Heart right ventricle (tissue), 16 donors: Measurements from ENCODE around the gene ARMC8. TPM values are rescaled to one million over a fixed set of nuclear protein-coding genes. Genes with fewer than 3 reads are reported as not detected.

Experiments used
- ATAC-seq, 8 donors: fragments of 200-7000 bp; cut with Tn5 transposase; one replicate each; pipeline ENCODE4 v1.9.1; 2020; ENCODE audit warnings: mild to moderate bottlenecking in 8 of 8, moderate library complexity in 8 of 8, moderate number of reproducible peaks in 1 of 8
- DNase-seq, 2 donors: peaks; one replicate each; pipeline ENCODE4 v3.0.0-alpha.2; 2020
- H3K27ac ChIP-seq, 10 donors: fragments of 200-600 bp; sonication (generic) in 2 of 10; one replicate each; pipeline versions ENCODE4 v1.5.0 to v1.8.0; 2020 to 2022; ENCODE audit warnings: mild to moderate bottlenecking in 3 of 10
- H3K27me3 ChIP-seq, 7 donors: fragments of 200-600 bp; one replicate each; pipeline ENCODE4 v1.8.0; 2021 to 2022; ENCODE audit warnings: mild to moderate bottlenecking in 2 of 7
- H3K36me3 ChIP-seq, 9 donors: fragments of 200-600 bp; sonication (generic) in 1 of 9; one replicate each; pipeline versions ENCODE4 v1.5.0 to v1.8.0; 2020 to 2022; ENCODE audit warnings: mild to moderate bottlenecking in 2 of 9
- H3K4me1 ChIP-seq, 9 donors: fragments of 200-600 bp; sonication (generic) in 1 of 9; one replicate each; pipeline versions ENCODE4 v1.5.0 to v1.8.0; 2020 to 2022; ENCODE audit warnings: mild to moderate bottlenecking in 4 of 9
- H3K4me3 ChIP-seq, 10 donors: fragments of 200-600 bp; sonication (generic) in 2 of 10; one replicate each; pipeline versions ENCODE4 v1.5.0 to v1.8.0; 2020 to 2022; ENCODE audit warnings: mild to moderate bottlenecking in 7 of 10, moderate library complexity in 2 of 10
- H3K9me3 ChIP-seq, 11 donors: fragments of 200-600 bp in 10 of 11; sonication (generic) in 2 of 11; one replicate each; pipeline versions ENCODE4 v1.5.0 to v1.8.0; 2013 to 2022; ENCODE audit warnings: mild to moderate bottlenecking in 2 of 11, control low read depth in 1 of 11, moderate library complexity in 1 of 11
- WGBS, 2 donors: extraction: QIAGEN DNeasy Blood & Tissue Kit; methylation state at CpG; one replicate each; pipeline ENCODE4 v1.1.7; 2013; ENCODE audit warnings: inconsistent platforms in 1 of 2; 5-methylcytosine and 5-hydroxymethylcytosine counted together
- intact Hi-C, 10 donors: fragments of 100-400 bp; cut with DNase I; formaldehyde crosslinking; loops; one replicate each; pipeline versions ENCODE4 v1.11.1 to v1.14.2; 2022
- polyA plus RNA-seq, 2 donors: library from polyadenylated mRNA; stranded (reverse); fragments of 200-250 nt; gene quantifications; one replicate each; pipeline ENCODE4 v1.2.3, GENCODE V29; 2013
- total RNA-seq, 10 donors: library from RNA; stranded (reverse); fragmentation: NEBNext Ultra II Directional in 3 of 10; extraction: Animal tissue kit (Norgen Biotek cat#: 25700) in 3 of 10; gene quantifications; one replicate each; pipeline versions ENCODE4 v1.2.1 to v1.2.4, GENCODE V29; 2021 to 2023
- TF ChIP-seq, protein P1 (sequence below), 9 donors: fragments of 200-600 bp; sonication (generic) in 2 of 9; IDR thresholded peaks; one replicate each; pipeline versions ENCODE4 v1.5.0 to v1.8.0; 2021 to 2022; ENCODE audit warnings: antibody characterized with exemption in 9 of 9, mild to moderate bottlenecking in 5 of 9, moderate library complexity in 1 of 9
- donor health status: Arrhythmogenic right ventricular cardiomyopathy.
- donor health status: ischemic (EF 13 %, LVEDD 7.1; RV severe dilation, severe dysfunction).
- donor health status: healthy with polysubstance abuse.
- donor health status: DM: no; HTN: yes; CAD: no.
- donor health status: DM: no; HTN: no; CAD: no.
- donor health status: ischemic (EF 25% LVEDD 6.9; RV normal size, moderate dysfunction).
- donor health status: ischemic (EF 25% LVEDD 5.7; RV mildly dilated, moderate dysfunction).
- donor health status: healthy.
- donor health status: DM: yes; HTN: yes; CAD: no.
- donor health status: Ischemic cardiomyopathy.
- donor health status: ischemic (EF 35%, LVEDD 5.7; RV mildly dilated, moderate dysfunction).
- donor health status: nonischemic (EF 11% LVEDD 7.7; RV severe dilation, severe dysfunction).
- donor health status: DM: yes; HTN: yes; CAD: no.
- donor health status: PGD.
- donor health status: ischemic (EF 29% LVEDD 5.4; RV normal size, mild dysfunction).
- donor health status: nonischemic (EF 23%, LVEDD 6.1; RV moderate dilation, normal function).

Gene ARMC8
- total and polyA plus RNA-seq, 12 donors: 13.8 to 49.3 (median 30.0) TPM

DNA sequence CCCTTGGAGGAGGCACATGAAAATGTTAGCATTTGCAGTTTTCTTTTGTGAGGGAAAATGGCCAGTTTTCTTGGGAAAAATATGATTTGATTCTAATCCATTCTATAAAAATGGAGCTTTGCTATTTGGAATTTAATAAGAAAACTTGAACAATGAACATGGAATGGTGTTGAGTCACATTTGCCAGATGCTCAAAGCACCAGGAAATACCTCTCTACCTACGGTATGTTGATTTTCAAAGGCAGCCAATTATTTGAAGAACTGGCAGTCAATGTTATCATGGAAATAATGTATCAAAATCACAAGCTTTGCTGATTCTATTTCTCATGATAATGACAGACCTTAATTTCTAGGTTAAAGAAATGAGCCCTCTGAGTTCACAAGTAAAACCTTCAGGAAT is 127.7 kb downstream of the ARMC8 start:
- Histone ChIP-seq H3K36me3 (no peaks in the 10 kb centered on the region), H3K27me3 (no peaks in the 10 kb centered on the region), H3K9me3 (peaks cover 0 to 10% (median under 1%) of the 10 kb centered on the region in 11 donors), H3K4me3 (no peak overlapping the region), H3K27ac (no peak overlapping the region), H3K4me1 (no peaks in the 10 kb centered on the region)
- 53 to 67% methylated on average over 1 of the region's 1 CpG for WGBS, 2 donors
- ATAC-seq: no peak
- TF ChIP-seq, protein P1, sequence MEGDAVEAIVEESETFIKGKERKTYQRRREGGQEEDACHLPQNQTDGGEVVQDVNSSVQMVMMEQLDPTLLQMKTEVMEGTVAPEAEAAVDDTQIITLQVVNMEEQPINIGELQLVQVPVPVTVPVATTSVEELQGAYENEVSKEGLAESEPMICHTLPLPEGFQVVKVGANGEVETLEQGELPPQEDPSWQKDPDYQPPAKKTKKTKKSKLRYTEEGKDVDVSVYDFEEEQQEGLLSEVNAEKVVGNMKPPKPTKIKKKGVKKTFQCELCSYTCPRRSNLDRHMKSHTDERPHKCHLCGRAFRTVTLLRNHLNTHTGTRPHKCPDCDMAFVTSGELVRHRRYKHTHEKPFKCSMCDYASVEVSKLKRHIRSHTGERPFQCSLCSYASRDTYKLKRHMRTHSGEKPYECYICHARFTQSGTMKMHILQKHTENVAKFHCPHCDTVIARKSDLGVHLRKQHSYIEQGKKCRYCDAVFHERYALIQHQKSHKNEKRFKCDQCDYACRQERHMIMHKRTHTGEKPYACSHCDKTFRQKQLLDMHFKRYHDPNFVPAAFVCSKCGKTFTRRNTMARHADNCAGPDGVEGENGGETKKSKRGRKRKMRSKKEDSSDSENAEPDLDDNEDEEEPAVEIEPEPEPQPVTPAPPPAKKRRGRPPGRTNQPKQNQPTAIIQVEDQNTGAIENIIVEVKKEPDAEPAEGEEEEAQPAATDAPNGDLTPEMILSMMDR (IDR thresholded peaks at IDR 0.05): no peak
- DNase-seq: no peak
- intact Hi-C loops: no loop called here

DNA sequence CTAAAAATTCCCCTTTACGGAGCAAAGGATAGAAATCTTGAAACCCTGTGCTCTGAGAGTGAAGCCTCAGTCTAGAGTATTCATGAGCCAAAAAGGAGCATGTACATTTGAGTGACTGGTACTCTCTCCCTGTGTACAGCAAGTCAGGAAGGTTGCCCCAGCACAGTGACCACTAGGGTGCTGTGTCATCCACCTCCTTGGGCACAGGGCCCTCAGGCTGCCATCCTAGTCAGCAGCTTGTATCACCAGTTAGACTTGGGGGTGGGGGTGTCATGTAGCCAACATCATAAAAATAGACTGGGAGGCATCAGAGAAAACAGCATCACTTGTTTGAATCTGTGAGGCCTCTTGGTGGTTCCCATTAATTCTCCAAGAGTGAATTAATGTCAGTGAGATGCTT is 130.6 kb downstream of the ARMC8 start:
- intact Hi-C loops: no loop called here
- DNase-seq (no peak), ATAC-seq (no peak)
- no peak overlapping the region for H3K4me3 ChIP-seq
- WGBS, 2 donors: 90 to 98% methylated on average over 1 of the region's 1 CpG
- no peak overlapping the region for H3K27ac ChIP-seq
- no peaks in the 10 kb centered on the region for H3K36me3 ChIP-seq
- H3K4me1 ChIP-seq: no peaks in the 10 kb centered on the region
- TF ChIP-seq, protein P1 (IDR thresholded peaks at IDR 0.05): no peak
- no peaks in the 10 kb centered on the region for H3K9me3 ChIP-seq
- no peaks in the 10 kb centered on the region for H3K27me3 ChIP-seq

DNA sequence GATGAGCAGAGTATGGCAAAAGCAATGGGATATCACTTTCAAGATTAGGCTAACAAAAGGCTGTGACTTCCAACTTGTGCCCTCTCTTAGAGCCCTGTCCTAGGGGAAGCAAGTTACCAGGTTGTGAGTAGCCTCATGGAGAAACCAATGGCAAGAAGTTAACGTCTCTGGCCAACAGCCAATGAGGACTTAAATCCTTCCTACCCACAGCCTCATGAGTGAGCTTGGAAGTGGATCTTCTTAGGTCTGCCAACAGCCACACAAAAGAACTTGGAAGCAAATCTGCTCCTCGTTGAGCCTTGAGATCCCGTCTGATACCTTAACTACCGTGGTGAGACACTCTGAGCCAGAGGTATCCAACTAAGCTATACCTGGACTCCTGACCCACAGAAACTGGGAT is 136.9 kb downstream of the ARMC8 start:
- no peak overlapping the region for H3K4me3 ChIP-seq
- DNase-seq (no peak), ATAC-seq (no peak)
- no peak overlapping the region for H3K27ac ChIP-seq
- H3K9me3 ChIP-seq: no peaks in the 10 kb centered on the region
- 65 to 69% methylated on average over 4 of the region's 4 CpGs for WGBS, 2 donors
- peaks cover 0 to 6% (median 0%) of the 10 kb centered on the region in 7 donors for H3K27me3 ChIP-seq
- TF ChIP-seq, protein P1 (IDR thresholded peaks at IDR 0.05): no peak
- H3K36me3 ChIP-seq: no peaks in the 10 kb centered on the region
- H3K4me1 ChIP-seq: peaks cover 0 to 21% (median 14%) of the 10 kb centered on the region in 9 donors
- intact Hi-C loops: no loop called here

DNA sequence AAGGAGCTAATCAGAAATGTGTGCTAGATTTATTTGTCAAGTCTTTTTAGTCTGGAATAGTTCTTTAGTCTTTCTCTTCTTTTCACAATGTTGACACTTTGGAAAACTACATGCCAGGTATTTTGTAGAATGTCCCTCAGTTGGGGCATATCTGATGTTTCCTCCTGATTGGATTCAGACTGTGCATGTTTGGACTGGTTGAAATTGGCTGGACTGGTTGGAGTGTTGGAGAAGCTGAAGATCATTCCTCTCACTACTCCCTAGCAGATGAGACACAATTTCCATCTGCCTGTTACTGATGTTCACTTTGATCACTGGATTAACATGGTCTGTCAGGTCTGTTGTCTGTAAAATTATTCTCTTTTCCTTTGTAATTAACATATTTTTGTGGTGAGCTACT is 138.9 kb downstream of the ARMC8 start:
- no peaks in the 10 kb centered on the region for H3K36me3 ChIP-seq
- peaks cover 0 to 32% (median 14%) of the 10 kb centered on the region in 9 donors for H3K4me1 ChIP-seq
- no peak for ATAC-seq
- H3K9me3 ChIP-seq: no peaks in the 10 kb centered on the region
- H3K4me3 ChIP-seq: no peak overlapping the region
- no peak overlapping the region for H3K27ac ChIP-seq
- TF ChIP-seq, protein P1 (IDR thresholded peaks at IDR 0.05): no peak
- intact Hi-C loops: no loop called here
- H3K27me3 ChIP-seq: peaks cover 0 to 6% (median 0%) of the 10 kb centered on the region in 7 donors
- DNase-seq: no peak
